ENCODE data around the gene FOXO1.
A peak's percentile ranks its signal among the peaks of the same experiment; 100 is the strongest.
"Not testable (repeated sequence)": the region's sequence is repeated elsewhere in the genome, so short reads cannot be mapped to it uniquely, and the experiment has no call there.

FOXO1 gene

DNA sequence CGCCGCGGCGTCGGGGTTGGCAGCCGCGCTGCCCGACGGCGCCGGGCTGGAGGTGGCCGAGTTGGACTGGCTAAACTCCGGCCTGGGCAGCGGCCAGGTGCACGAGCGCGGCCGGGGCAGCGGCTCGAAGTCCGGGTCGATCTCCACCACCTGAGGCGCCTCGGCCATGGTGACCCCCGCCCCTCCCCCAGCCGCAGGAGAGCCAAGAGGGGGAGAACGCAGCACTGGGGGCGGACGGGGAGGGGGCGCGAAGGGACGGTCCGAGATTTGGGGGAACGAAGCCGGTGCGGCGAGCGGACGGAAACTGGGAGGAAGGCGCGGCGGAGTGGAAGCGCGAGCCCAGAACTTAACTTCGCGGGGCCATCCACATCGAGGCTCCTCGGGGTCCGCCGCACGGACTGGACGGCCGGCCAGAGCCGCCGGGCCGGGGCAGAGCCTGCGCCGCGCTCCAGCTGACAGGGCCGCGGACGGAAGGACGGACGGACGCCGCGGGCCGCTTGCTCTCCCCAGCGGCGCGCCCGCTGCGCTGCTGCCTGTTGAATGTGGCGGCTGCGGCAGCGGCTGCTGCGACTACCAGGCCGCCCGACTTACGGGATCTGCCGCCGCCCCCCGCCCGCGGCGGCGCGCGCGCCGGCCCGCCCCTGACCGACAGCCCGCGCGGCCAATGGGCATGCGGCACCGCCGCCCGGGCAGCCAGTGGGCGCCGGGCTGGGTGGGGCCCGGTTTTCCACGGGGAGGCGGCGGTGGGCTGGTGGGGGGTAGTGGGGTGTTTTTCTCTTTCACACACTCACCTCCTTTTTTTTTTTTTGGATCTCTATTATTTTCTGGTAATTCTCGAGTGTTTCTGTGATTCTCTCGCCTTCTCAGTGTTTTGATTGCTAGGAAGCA lies at the start of gene FOXO1:
TSS of gene FOXO1 (minus strand) at position 597 of the 888 bp plus-strand sequence. CDS start at position 168, 429 bp downstream.
- peak; percentile 90 for DNase-seq (ENCODE audit: low read depth)

DNA sequence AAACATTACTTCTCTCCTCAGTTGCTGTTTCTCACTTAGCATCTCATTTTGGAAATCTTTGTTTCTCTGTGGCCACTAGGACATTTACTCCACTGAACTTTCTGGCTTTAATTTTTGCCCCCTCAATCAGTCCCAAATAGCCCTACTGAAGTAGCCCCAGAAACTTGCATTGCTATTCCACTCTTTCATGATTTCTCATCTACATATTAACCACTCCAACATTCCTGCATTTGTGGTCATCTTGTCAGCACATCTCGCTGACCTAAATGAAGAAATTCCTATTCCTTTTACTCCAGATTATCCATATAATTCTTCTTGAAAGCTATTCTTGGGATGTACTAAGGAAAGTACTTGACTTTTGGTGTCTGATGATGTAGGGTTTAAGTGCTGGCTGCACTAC lies 48.0 kb upstream of the FOXO1 start:
- DNase-seq (ENCODE audit: low read depth): not testable (repeated sequence)

DNA sequence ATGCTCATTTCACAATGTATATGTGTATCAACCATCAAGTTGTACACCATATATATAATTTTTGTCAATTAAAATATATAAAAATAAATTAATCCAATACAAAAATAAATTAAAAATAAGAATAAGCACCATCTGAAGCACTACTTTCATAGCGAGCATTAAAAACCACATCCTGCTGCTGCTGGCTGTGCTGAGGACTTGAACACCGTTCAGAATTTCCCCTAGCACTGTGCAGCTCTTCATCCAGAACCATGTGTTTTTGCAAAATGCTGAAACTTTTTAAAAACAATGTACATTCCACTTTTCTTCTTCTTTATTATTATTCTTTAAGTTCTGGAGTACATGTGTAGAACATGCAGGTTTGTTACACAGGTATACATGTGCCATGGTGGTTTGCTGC lies 40.0 kb upstream of the FOXO1 start:
- DNase-seq (ENCODE audit: low read depth): no peak

DNA sequence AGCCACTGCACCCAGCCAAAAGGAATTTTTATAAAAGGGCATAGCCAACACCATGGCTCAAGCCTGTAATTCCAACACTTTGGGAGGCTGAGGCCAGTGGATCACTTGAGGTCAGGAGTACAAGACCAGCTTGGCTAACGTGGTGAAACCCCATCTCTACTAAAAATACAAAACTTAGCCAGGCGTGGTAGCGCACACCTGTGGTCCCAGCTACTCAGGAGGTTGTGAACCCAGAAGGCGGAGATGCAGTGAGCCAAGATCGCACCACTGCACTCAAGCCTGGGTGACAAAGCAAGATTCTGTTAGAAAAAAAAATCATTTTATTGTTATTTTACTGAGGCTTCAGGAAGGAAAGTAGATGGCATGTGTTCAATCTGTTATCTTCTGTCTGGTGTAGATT lies 31.3 kb upstream of the FOXO1 start:
- no peak for DNase-seq (ENCODE audit: low read depth)

DNA sequence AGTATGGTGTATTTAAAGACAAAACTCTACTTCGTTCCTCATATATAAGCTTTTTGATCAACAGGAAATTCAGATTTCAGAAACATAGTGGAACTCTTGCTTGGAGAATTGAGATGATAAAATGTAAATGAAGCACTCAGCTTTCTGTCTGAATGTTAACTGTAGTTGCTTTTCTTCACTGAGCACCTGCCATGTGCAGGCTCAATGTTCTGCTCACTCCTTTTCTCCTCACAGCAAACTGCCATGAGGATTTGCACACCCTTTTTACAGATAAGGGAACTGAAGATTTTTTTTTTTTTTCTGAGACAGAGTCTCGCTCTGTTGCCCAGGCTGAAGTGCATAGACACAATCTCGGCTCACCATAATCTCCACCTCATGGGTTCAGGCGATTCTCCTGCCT lies 28.0 kb upstream of the FOXO1 start:
- no peak for DNase-seq (ENCODE audit: low read depth)

DNA sequence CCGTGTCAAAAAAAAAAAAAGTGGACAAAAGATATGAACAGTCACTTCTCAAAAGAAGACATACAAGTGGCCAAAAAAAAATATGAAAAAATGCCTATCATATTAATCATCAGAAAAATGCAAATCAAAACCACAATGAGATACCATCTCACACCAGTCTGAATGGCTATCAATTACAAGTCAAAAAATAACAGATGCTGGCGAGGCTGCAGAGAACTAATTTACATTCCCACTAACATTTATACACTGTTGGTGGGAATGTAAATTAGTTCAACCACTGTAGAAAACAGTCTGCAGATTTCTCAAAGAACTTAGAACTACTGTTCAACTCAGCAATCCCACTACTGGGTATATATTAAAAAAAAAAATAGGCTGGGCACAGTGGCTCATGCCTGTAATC lies 26.5 kb upstream of the FOXO1 start:
- DNase-seq (ENCODE audit: low read depth): no peak

DNA sequence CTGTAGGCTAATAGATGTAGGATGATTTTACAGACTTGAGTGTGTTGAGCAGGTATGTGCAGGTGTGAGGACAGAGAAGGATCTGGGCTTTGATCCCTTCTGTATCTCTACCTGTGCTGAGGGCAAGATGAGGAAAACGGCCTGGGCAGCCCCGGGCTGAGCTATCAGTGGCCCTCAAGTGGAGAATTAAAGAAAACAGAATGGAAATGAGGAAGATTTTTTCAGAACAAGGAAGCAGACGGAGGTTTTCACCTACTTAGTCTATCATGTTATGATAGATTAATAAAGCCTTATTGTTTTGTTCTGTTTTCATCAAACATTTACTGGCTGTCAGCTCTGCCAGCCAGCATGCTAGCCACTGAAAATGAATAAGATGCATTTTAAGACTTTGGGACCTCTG lies 22.3 kb upstream of the FOXO1 start:
- no peak for DNase-seq (ENCODE audit: low read depth)

DNA sequence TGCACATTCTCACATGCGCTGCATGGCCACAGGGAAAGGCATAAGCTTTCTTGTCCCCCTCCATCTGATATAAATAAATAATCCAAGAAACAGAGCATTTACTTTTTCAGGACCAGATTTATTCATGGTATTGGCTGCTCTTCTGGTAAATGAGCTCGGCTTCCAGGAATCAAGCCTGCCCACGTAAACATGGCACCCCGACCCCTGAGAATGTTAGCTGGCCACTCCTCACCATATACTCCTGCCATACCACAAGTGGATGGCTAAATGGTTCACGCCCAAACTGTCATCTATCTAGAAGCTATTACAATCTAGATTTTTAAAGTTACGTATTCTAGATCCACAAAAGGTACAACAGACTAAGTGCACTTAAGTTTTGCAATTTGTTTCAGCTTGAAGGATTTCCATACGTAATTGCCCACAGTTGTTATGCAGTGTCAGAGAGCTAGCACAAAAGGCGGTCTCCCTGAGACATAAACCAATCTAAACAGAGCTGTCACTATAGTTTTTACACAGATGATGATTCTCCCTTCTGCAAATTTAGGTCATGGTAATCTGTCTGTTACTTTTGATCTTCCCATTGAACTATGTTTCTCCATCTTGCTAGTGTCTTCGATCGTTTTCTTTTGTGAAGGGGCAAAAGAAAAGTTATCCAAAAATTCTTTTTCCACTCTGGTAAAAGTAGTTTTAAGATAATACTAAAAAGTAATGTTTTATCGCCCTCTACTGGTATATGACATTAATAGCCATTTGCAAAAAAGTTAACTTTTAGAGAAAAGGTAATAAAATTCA lies 16.2 kb upstream of the FOXO1 start:
- DNase-seq (ENCODE audit: low read depth): no peak

DNA sequence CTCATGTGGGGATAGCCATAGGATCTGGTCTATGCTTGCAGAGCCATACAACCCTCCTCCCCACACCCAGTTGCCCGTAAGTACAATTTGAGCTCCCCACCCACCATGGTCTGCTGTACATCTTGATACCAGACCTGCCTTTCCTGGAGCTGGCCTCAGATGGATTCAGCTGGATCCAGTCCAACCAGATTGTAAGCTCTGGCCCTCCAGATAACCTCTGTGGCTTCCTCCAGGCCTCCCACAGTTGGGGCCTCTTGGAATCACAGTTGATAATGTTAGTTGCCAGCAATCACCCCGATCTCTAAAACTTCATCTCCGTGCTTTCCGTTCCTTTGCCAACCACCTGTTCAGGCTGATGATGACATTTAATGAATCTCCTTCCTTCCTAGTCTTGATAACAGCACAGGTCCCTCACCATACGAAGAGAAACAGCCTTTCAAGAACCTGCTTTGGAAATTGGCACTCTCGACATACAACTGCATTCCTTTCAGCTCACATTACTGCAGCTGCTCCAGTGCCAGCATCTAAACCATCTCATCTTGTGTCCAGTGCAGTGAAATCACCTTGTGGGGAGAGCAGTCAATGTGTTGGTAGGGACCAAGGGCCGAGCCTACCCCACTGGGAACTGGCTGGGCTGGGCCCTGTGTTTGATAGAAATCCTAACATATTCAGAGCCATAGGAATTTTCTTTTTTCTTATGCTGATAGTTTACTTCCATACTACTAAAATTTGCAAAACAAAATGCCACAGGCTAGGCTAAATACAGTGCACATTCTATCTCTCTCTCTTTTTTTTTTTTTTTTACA lies 15.1 kb upstream of the FOXO1 start:
- no peak for DNase-seq (ENCODE audit: low read depth)

DNA sequence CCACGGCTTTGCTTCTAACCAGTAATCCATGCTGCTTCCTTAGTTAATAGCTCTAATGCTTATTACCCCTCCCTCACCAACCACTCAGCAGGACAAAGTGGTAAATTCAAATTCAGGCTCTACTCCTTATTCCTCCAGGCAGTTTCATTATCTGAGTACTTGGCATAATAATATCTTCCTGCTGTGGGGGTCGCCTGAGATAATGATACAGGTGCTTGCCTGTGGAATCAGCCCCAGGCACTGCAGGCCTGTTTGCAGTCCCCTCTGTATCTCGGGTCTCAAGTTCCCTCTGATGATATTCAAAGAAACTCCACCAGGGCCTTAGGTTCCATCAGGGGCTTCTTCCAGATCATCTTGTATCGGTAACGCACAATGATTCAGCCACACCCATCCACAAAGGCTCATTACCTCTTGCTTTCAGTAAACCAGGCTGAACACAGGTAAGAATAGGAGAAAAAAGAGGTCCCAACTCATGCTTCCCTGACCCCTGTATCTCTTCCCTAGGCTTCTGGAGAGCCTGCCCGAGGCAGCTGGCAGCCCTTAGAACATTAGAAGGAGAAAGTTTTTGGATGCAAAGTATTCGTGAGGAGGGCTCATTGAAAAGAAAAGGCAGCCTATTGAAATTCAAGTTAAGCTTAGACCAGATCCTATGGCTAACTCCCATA lies 14.3 kb upstream of the FOXO1 start:
- DNase-seq (ENCODE audit: low read depth): no peak

DNA sequence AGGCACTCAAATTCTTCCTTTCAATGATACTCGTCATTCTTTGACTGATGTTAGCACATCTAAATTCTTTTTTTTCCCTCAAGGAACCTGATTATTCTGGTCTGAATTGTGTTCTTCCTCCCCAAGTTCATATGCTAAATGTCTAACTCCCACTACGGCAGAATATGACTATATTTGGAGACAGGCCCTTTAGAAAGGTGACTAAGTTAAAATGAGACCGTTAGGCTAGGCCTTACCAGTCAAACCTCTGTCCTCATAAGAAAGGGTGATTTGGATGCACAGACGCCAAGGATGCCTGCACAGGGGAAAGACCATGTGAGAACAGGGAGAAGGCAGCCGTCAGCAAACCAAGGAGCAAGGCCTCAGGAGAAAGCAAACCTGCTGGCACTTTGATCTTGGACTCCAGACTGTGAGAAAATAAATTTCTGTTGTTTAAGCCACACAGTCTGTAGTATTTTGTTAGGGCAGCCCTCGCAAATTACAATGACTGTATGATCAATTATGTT lies 13.1 kb upstream of the FOXO1 start:
- DNase-seq (ENCODE audit: low read depth): no peak

DNA sequence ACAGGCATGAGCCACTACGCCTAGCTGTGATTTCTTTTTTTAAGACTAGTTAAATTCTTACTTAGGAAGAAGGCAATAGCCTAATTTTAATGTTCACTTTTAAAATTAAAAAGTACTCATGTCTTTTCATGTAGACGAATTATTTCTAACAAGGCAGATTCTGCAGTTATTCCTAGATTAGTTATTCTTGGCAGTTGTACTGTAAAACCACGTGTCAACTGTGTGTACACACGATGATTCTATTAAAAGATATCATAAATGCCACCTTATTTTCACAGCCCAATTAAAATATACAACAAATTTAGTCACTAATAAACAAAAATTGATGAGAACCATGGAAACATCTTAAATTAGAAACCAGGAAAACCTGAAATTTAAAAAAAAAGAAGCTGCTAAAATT lies 10.6 kb upstream of the FOXO1 start:
- no peak for DNase-seq (ENCODE audit: low read depth)

DNA sequence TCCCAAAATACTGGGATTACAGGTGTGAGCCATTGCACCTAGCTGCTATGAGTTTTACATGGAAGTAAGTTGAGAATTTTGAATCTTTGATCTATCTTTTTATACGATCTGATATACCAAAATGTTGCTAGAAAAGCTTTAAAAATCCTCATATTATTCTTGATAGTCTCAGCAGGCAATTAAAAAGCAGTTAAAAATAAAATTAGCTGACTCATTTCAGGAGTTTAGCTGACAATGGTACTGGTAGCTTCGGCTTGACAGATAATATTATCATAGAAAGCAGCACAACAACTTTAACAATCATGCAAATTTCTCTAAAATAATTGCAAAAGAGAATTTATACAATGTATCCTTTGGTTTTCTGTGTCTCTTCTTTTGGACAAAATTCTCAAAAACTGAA lies 9.6 kb upstream of the FOXO1 start:
- DNase-seq (ENCODE audit: low read depth): no peak

DNA sequence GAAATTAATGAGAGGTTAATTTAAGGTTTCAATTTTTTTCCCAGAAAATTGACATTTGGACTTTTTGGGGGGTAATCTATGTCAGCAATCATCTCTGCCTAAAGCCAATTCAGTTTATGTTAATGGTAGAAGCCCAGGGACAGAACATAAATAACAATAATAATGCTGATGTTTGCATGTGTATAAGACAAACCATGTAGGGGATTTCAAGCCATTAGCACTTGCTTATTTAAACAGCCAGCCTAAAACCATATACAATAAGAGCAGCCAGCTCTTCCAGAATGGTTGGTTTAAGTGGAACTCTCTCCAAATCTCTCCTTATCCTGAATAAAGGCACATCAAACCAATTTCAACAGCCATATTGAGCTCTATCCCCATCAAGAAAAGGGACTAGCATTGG lies 7.0 kb upstream of the FOXO1 start:
- DNase-seq (ENCODE audit: low read depth): no peak

DNA sequence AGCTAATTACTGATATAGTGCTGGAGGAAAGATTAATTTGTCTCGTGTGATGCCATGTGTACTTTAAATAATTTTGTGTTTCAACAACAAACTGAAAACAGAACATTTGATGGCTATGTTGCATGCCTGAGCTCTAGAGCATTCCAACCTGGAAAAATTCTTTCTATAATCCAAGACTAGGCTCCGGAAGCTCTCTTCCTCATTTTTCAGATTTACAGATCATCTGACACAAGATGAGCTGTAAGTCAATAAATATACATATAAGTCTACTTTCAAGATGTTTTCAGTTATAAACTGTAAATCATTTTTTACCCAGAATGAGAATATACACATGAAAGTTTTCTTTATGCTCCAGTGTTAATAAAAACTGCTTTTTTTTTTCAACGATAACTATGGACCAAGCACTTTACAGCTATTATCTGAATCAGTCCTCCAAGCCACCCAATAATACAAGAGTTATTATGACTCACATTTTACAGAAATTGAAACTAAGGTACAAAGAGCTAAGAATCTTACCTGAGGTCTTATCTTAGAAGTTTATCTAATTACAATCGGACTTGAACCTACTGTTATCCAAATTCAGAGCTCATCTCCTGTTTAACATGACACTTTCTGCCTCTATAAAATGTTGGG lies 6.4 kb upstream of the FOXO1 start:
- no peak for DNase-seq (ENCODE audit: low read depth)

DNA sequence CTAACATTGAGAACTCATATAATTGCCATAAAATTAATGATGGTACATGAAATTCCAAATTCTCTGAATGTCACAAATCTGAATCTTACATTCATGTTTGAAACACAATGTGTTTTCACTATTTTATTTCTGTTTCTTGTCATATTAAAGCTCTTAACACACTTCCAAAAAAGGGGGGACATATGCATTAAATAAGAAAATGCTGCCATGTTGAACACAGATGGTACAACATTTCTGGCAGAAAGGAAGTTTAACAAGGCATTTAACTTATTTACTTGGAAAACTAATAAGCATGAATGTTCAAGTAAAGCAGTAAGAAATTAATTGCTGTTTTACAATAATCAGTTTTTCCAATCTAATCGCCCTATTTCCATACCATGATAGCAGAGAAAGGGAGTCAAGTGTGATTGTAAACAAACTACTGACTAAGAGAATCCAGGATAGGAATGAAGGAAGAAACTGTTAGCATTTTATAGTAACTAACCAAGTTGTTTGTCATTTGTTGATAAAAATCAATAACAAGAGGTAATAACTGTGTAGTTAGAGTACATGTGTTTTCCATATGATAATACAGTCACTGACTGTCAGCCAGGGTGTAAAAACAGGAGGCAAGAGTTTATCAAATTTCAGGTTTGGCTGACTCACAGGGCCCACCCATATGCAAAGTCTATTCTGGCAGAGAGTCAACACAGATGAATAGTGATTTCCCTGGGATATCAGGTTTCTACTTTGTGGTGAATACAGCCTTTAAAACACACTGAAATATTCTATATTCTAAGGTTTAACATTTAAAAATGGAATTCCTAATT lies 5.7 kb upstream of the FOXO1 start:
- peak; percentile 36 for DNase-seq (ENCODE audit: low read depth)

DNA sequence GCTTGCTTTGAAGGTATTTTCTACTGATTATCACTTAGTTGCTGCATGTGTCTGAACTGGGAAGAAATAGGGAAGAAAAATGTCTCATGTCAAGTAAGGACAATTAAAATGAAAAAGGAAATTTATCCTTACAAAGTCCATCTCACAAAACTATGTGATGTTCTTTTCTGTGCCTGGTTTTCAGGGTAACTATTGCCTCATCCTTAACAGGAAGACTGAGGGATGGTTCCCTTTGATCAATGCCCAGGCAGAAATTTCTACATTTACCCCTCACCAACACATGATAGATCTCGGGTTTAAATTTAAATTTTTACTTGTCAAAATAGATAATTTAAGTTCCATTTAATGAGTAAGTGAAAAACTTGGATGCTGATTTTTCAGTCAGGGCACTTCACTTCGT lies 3.9 kb upstream of the FOXO1 start:
- DNase-seq (ENCODE audit: low read depth): no peak

DNA sequence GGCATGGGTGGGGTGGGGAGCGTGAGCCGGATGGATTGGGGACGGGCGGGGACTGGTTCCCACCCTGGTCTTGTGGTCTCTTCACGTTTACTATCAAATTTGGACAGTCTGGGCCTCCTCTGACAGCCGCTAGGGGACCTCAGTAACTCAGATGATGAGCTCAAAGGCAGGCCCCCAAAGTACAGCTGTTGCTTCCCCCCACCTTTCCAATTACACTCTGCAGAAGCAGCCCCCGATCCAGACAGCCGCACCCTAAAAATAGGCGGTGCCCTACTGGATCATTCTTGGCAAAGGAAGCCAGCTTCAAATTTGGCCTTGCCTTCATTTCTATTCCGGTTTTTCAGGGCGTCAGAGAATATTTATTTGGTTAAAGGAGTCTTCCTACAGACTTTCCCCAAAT lies 1.9 kb upstream of the FOXO1 start:
- DNase-seq (ENCODE audit: low read depth): no peak

DNA sequence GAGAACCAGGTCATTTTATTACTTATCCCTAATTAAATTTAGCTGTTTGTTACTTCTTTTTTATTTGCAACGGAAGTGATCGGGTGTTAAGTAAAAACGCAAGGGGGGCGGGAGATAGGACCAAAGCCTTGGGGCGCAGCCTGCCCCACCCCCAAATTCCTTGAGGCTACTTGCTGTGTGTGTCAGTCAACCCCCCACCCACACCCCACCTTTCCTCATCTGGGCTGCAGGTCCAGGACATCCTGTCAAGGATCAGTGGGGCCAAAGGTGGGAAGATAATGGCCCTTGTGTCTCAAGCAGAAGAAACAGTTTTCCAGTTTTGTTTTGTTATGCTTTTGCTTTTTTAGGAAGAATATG lies 1.2 kb upstream of the FOXO1 start:
- no peak for DNase-seq (ENCODE audit: low read depth)

DNA sequence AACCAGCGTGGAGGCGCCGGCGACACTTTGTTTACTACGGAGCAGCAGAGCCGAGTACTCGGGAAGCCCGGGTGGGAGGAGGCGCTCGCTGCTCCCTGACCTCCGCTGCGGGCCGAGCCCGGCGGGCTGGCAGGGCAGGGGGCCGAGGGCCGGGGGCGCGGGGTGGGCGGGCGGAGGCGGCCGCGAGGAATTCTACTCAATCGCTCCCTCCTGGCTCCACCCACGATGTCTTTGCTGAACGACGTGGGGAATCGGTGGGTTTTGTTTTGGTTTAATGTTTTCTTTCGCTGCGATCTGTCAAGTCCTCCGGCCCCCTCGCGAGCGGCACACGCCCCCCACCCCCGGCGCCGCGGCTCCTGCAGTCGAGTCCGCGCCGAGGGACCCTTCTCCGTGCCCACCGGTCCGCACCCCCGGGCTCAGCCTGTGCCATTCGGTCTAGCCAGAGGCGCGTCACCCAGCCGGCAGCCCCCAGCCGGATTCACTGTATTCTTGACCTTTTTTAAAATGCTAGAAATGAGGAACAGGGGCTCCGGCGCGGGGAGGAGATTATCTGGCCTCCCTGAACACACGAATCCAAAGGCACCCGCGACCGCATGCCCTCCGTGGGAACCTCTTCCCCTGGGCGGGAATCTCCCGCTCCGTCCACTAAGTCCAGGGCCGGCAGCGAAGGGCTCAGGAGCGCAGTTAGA lies 636 bp upstream of the FOXO1 start:
- DNase-seq (ENCODE audit: low read depth): no peak
